HCT116 (cell line): Measurements from ENCODE around the gene AGPAT3.

Experiments used
- CEBPB ChIP-seq: IDR thresholded peaks from 2 replicates; pipeline ENCODE4 v1.6.1; 2012; ENCODE audit warnings: low read depth
- CTCF ChIP-seq, 3 experiments: fragments of 200-600 bp in 1 of 3; sonication (generic) in 1 of 3; IDR thresholded peaks in 2 of 3; conservative IDR thresholded peaks in 1 of 3; 2 replicates each; pipeline ENCODE4 v1.5.1; 2012 to 2017; ENCODE audit warnings: low read depth in 2 of 3, low read length in 2 of 3, antibody characterized with exemption in 1 of 3, borderline replicate concordance in 1 of 3, control low read depth in 1 of 3, mild to moderate bottlenecking in 1 of 3, mixed read lengths in 1 of 3, mixed run types in 1 of 3, moderate library complexity in 1 of 3; ENCODE audit not compliant: insufficient read depth in 1 of 3
- EZH2phosphoT487 ChIP-seq: fragments of 200-600 bp; IDR thresholded peaks from 2 replicates; pipeline ENCODE4 v1.6.1; 2018; ENCODE audit warnings: antibody characterized with exemption, borderline replicate concordance
- MAX ChIP-seq: IDR thresholded peaks from 2 replicates; pipeline ENCODE4 v1.6.1; 2012
- POLR2A ChIP-seq: IDR thresholded peaks from 2 replicates; pipeline ENCODE4 v1.7.0; 2011; ENCODE audit warnings: borderline replicate concordance; ENCODE audit not compliant: insufficient read depth, insufficient read length; ENCODE audit errors: extremely low read depth
- POLR2AphosphoS5 ChIP-seq: IDR thresholded peaks from 2 replicates; pipeline ENCODE4 v1.6.1; 2011; ENCODE audit warnings: mild to moderate bottlenecking, low read depth, low read length, moderate library complexity
- RAD21 ChIP-seq: IDR thresholded peaks from 2 replicates; pipeline ENCODE4 v1.6.1; 2012; ENCODE audit warnings: low read depth, mild to moderate bottlenecking
- SRF ChIP-seq: IDR thresholded peaks from 2 replicates; pipeline ENCODE4 v1.6.1; 2012; ENCODE audit warnings: low read depth
- ZFX ChIP-seq: fragments of 450-650 bp; IDR thresholded peaks from 2 replicates; pipeline ENCODE4 v1.6.1; 2017
- TF ChIP-seq, protein P1 (sequence below): IDR thresholded peaks from 2 replicates; pipeline ENCODE4 v1.6.1; 2011; ENCODE audit warnings: mild to moderate bottlenecking, low read length, moderate library complexity; ENCODE audit not compliant: insufficient replicate concordance; ENCODE audit errors: extremely low read depth

GRCh38 chr21:43912500-43912899 is 47.5 kb downstream of the AGPAT3 start:
- TF ChIP-seq ZFX: no peak
- no peak for TF ChIP-seq RAD21
- no peak for TF ChIP-seq MAX
- no peak for TF ChIP-seq CTCF (IDR thresholded peaks at IDR 0.05 in 2 of 3, conservative IDR thresholded peaks at IDR 0.05 in 1 of 3; ENCODE audit: borderline replicate concordance in 1 of 3, insufficient read depth in 1 of 3, low read depth in 2 of 3, low read length in 2 of 3)
- no peak for TF ChIP-seq POLR2AphosphoS5
- TF ChIP-seq POLR2A: no peak
- no peak for TF ChIP-seq CEBPB
- TF ChIP-seq EZH2phosphoT487: no peak
- TF ChIP-seq, protein P1, sequence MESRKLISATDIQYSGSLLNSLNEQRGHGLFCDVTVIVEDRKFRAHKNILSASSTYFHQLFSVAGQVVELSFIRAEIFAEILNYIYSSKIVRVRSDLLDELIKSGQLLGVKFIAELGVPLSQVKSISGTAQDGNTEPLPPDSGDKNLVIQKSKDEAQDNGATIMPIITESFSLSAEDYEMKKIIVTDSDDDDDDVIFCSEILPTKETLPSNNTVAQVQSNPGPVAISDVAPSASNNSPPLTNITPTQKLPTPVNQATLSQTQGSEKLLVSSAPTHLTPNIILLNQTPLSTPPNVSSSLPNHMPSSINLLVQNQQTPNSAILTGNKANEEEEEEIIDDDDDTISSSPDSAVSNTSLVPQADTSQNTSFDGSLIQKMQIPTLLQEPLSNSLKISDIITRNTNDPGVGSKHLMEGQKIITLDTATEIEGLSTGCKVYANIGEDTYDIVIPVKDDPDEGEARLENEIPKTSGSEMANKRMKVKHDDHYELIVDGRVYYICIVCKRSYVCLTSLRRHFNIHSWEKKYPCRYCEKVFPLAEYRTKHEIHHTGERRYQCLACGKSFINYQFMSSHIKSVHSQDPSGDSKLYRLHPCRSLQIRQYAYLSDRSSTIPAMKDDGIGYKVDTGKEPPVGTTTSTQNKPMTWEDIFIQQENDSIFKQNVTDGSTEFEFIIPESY: no peak
- TF ChIP-seq SRF: no peak
